GM12878 (cell line): ENCODE measurements around the gene MCM8. TPM values are rescaled to one million over a fixed set of nuclear protein-coding genes. Genes with fewer than 3 reads are reported as not detected.

Experiments used
- ATAC-seq: fragments of 200-7000 bp; cut with Tn5 transposase; 3 replicates; pipeline ENCODE4 v1.9.1; 2020; ENCODE audit warnings: mild to moderate bottlenecking, moderate library complexity
- BruUV-seq: library from RNA; stranded (reverse); fragments of 400-500 nt; replicated peaks from 2 replicates; lab custom pipeline; 2021; lab: Mats Ljungman, UMichigan
- CTCF ChIA-PET: fragments of 300-600 bp; sonication (Branson Sonifier 250); formaldehyde crosslinking; extraction: SDS; loops from one replicate; lab custom pipeline; 2021; ENCODE audit warnings: inconsistent platforms; lab: Yijun Ruan, JAX
- POLR2A ChIA-PET: fragments of 350-600 bp; formaldehyde crosslinking; extraction: SDS; loops from one replicate; lab custom pipeline; 2021; ENCODE audit warnings: inconsistent platforms; lab: Charles Lee
- RAD21 ChIA-PET: fragments of 300-600 bp; sonication (Branson Sonifier 250); formaldehyde crosslinking; loops from one replicate; lab custom pipeline; 2023; ENCODE audit warnings: antibody characterized with exemption; ENCODE audit not compliant: unreplicated experiment; lab: Charles Lee
- SMC1A ChIA-PET: fragments of 300-600 bp; sonication (Branson Sonifier 250); formaldehyde crosslinking; loops from one replicate; lab custom pipeline; 2023; ENCODE audit not compliant: unreplicated experiment, uncharacterized antibody; lab: Charles Lee
- DNase-seq: peaks from one replicate; pipeline ENCODE4 v3.0.0-alpha.2; 2011; ENCODE audit warnings: low read depth, low spot score
- FAIRE-seq: peaks from 3 replicates; lab custom pipeline; 2011; peaks lifted over from hg19 to GRCh38; lab: Jason Lieb, UNC
- H2AFZ ChIP-seq: 2 replicates; pipeline ENCODE4 v1.6.0; 2011; ENCODE audit warnings: low read depth, low read length, control low read depth; ENCODE audit not compliant: control insufficient read depth
- H3K27ac ChIP-seq: 2 replicates; pipeline ENCODE4 v1.5.1; 2011; ENCODE audit warnings: control low read depth; ENCODE audit not compliant: control insufficient read depth, insufficient read depth
- H3K27me3 ChIP-seq, 2 experiments: replicated peaks in 1 of 2; 2 replicates each; pipeline versions ENCODE4 v1.6.0 to v1.6.1; 2011; ENCODE audit warnings: low read length in 1 of 2; ENCODE audit not compliant: control insufficient read depth in 2 of 2, insufficient read depth in 2 of 2
- H3K36me3 ChIP-seq, 2 experiments: 2 replicates each; pipeline ENCODE4 v1.5.1; 2011; ENCODE audit warnings: low read length in 1 of 2; ENCODE audit not compliant: control insufficient read depth in 2 of 2, insufficient read depth in 2 of 2
- H3K4me1 ChIP-seq: 2 replicates; pipeline ENCODE4 v1.6.1; 2011; ENCODE audit warnings: mild to moderate bottlenecking, low read length, moderate library complexity, mixed read lengths; ENCODE audit not compliant: control insufficient read depth, insufficient read depth
- H3K4me2 ChIP-seq: 2 replicates; pipeline ENCODE4 v1.6.0; 2011; ENCODE audit warnings: control low read depth; ENCODE audit not compliant: control insufficient read depth, insufficient read depth
- H3K4me3 ChIP-seq: fragments of 200-600 bp; sonication (generic); 2 replicates; pipeline ENCODE4 v1.5.1; 2016
- H3K79me2 ChIP-seq: 2 replicates; pipeline ENCODE4 v1.6.0; 2011; ENCODE audit warnings: low read length; ENCODE audit not compliant: control insufficient read depth, insufficient read depth
- H3K9ac ChIP-seq: 2 replicates; pipeline ENCODE4 v1.8.0; 2011; ENCODE audit warnings: low read length, control low read depth, mixed read lengths; ENCODE audit not compliant: control insufficient read depth, insufficient read depth
- H3K9me3 ChIP-seq: replicated peaks from 3 replicates; pipeline ENCODE4 v1.5.1; 2011; ENCODE audit warnings: mild to moderate bottlenecking, low read length; ENCODE audit not compliant: control insufficient read depth, insufficient read depth
- H4K20me1 ChIP-seq: 2 replicates; pipeline ENCODE4 v1.6.0; 2011; ENCODE audit not compliant: control insufficient read depth, insufficient read depth
- CBFB ChIP-seq: IDR thresholded peaks from 2 replicates; pipeline ENCODE4 v1.6.1; 2016; ENCODE audit warnings: antibody characterized with exemption, low read depth
- EP300 ChIP-seq, 2 experiments: fragments of 150-350 bp in 1 of 2; IDR thresholded peaks; 2 replicates each; pipeline ENCODE4 v1.6.1; 2011 to 2012; ENCODE audit warnings: low read depth in 2 of 2, low read length in 2 of 2, borderline replicate concordance in 1 of 2, improper control_type of control experiment in 1 of 2, inconsistent platforms in 1 of 2; ENCODE audit not compliant: control insufficient read depth in 1 of 2
- IRF5 ChIP-seq: fragments of 450-650 bp; IDR thresholded peaks from 2 replicates; pipeline ENCODE4 v1.6.1; 2017; ENCODE audit warnings: borderline replicate concordance
- NR2C1 ChIP-seq: fragments of 450-650 bp; IDR thresholded peaks from 2 replicates; pipeline ENCODE4 v1.6.1; 2017; ENCODE audit warnings: antibody characterized with exemption, mild to moderate bottlenecking, moderate library complexity
- SPI1 ChIP-seq: IDR thresholded peaks from 2 replicates; pipeline ENCODE4 v1.6.1; 2011; ENCODE audit warnings: low read depth, mild to moderate bottlenecking, low read length, moderate library complexity, borderline replicate concordance; ENCODE audit not compliant: insufficient read depth
- SUPT20H ChIP-seq: IDR thresholded peaks from 2 replicates; pipeline ENCODE4 v1.6.1; 2011; ENCODE audit warnings: low read depth, mild to moderate bottlenecking, low read length, moderate library complexity, borderline replicate concordance; ENCODE audit not compliant: control insufficient read depth
- YBX1 ChIP-seq: fragments of 450-650 bp; IDR thresholded peaks from 2 replicates; pipeline ENCODE4 v1.6.1; 2016; ENCODE audit warnings: antibody characterized with exemption
- WGBS: methylation state at CpG from one replicate; pipeline ENCODE4 v1.1.6; 2016; ENCODE audit warnings: low lambda C conversion rate; ENCODE audit not compliant: insufficient replicate concordance, insufficient coverage; ENCODE audit errors: missing lambda C conversion rate; 5-methylcytosine and 5-hydroxymethylcytosine counted together
- in situ Hi-C: fragments of 300-500 bp; cut with MboI; formaldehyde crosslinking; loops from 9 replicates; pipeline ENCODE4 v1.14.3; 2018; ENCODE audit warnings: mixed read lengths
- intact Hi-C: fragments of 100-400 bp; cut with micrococcal nuclease; formaldehyde crosslinking; loops from one replicate; pipeline ENCODE4 v1.14.2; 2022; ENCODE audit not compliant: unreplicated experiment
- polyA plus RNA-seq, 11 experiments: library from polyadenylated mRNA; depleted of rRNA in 4 of 11; unstranded in 6 of 11; stranded (reverse) in 5 of 11; fragments of >200 nt; fragmentation: Nextera tagmentation in 4 of 11; fragmentation: Illumina TruSeq in 1 of 11; extraction: Ambion mirVana in 4 of 11; extraction: Trizol in 1 of 11; gene quantifications; 1 replicate in 1 of 11; 2 replicates in 10 of 11; pipeline versions ENCODE4 v1.2.1 to v1.2.3, GENCODE V29; 2011 to 2016; ENCODE audit warnings: inconsistent platforms in 2 of 11, missing spikeins in 2 of 11, low read depth in 1 of 11
- total RNA-seq, 4 experiments: library from RNA; depleted of rRNA in 3 of 4; stranded (reverse); fragments of >200 nt in 3 of 4; fragmentation: Illumina TruSeq in 1 of 4; extraction: Trizol in 1 of 4; gene quantifications; 2 replicates each; pipeline versions ENCODE4 v1.2.1 to v1.2.3, GENCODE V29; 2013 to 2021
- TF ChIP-seq, protein P1 (sequence below): IDR thresholded peaks from 2 replicates; pipeline ENCODE4 v1.6.1; 2011; ENCODE audit warnings: borderline replicate concordance, low read depth, mild to moderate bottlenecking, moderate library complexity, mixed read lengths, low read length; ENCODE audit not compliant: insufficient read depth; ENCODE audit errors: extremely low read length

Gene MCM8
- total and polyA plus RNA-seq, 10 of the 15 experiments (the other 5 are each of a cell fraction or from before 2014, with no cell fraction given) = 3.2 to 28.2 (median 16.0) TPM

- TF ChIP-seq, protein P1, sequence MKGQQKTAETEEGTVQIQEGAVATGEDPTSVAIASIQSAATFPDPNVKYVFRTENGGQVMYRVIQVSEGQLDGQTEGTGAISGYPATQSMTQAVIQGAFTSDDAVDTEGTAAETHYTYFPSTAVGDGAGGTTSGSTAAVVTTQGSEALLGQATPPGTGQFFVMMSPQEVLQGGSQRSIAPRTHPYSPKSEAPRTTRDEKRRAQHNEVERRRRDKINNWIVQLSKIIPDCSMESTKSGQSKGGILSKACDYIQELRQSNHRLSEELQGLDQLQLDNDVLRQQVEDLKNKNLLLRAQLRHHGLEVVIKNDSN = no peak
- no peak for TF ChIP-seq EP300 (IDR thresholded peaks at IDR 0.05; ENCODE audit: borderline replicate concordance in 1 of 2, control insufficient read depth in 1 of 2, low read depth in 2 of 2, low read length in 2 of 2)
Observed at GRCh38 chr20:5910186-5910585, 40.3 kb upstream of the MCM8 start (continued).

- in situ Hi-C loops = no loop called here
- H3K27ac ChIP-seq = no peak overlapping the region
- TF ChIP-seq SUPT20H (no peak), SPI1 (no peak), YBX1 (no peak), NR2C1 (no peak), CBFB (no peak), IRF5 (no peak)
- TF ChIP-seq, all 136 proteins: peak for 0
- ChIA-PET CTCF (interaction anchor here (0.7 to 1.7 kb wide), 4 partner anchors 14 to 119 kb away, joined by 3 to 5 read pairs (median 3); no protein-coding TSS in a partner anchor), POLR2A (no interaction called here), SMC1A (interaction anchor here (0.7 to 1.3 kb wide), 6 partner anchors 13 to 384 kb away, joined by 3 to 4 read pairs (median 3); no protein-coding TSS in a partner anchor), RAD21 (interaction anchor here (1.2 kb wide), 1 partner anchor 21 kb away, joined by 3 read pairs; no protein-coding TSS in a partner anchor)
- no peak for DNase-seq
- H3K4me2 ChIP-seq = no peak overlapping the region
- FAIRE-seq = no peak
- intact Hi-C loops = no loop called here
- WGBS = 67% methylated on average over 2 of the region's 2 CpGs
- peaks cover 3% of the 10 kb centered on the region in 2 experiments; a peak in 2 of 4 replicates for H3K27me3 ChIP-seq
- ATAC-seq = no peak
- H3K9ac ChIP-seq = no peak overlapping the region
- no peaks in the 10 kb centered on the region for H3K9me3 ChIP-seq
- no peaks in the 10 kb centered on the region for H3K79me2 ChIP-seq
- no peaks in the 10 kb centered on the region for H3K4me1 ChIP-seq
- H4K20me1 ChIP-seq = no peaks in the 10 kb centered on the region
- no peaks in the 10 kb centered on the region for H3K36me3 ChIP-seq
- H3K4me3 ChIP-seq = no peak overlapping the region
- BruUV-seq = no TSS peak
- H2AFZ ChIP-seq = no peak overlapping the region
Observed at GRCh38 chr20:5913166-5913565, 37.3 kb upstream of the MCM8 start.
